HepG2 (cell line): ENCODE data around the gene RANBP3L. TPM values are rescaled to one million over a fixed set of nuclear protein-coding genes. Genes with fewer than 3 reads are reported as not detected.

Source experiments
- ATAC-seq: fragments of 200-7000 bp; cut with Tn5 transposase; 3 replicates; pipeline ENCODE4 v1.9.1; 2020; ENCODE audit warnings: mild to moderate bottlenecking, moderate library complexity
- BruUV-seq: library from RNA; stranded (reverse); fragments of 400-500 nt; replicated peaks from 2 replicates; lab custom pipeline; 2021; lab: Mats Ljungman, UMichigan
- CTCF ChIA-PET: fragments of 300-600 bp; formaldehyde crosslinking; extraction: SDS; loops from one replicate; lab custom pipeline; 2021; ENCODE audit warnings: low total read pairs, inconsistent platforms, low intra/inter-chr PET ratio; lab: Yijun Ruan, JAX
- POLR2A ChIA-PET: fragments of 350-600 bp; sonication (Branson Sonifier 250); formaldehyde crosslinking; loops from one replicate; lab custom pipeline; 2020; ENCODE audit warnings: antibody characterized with exemption, inconsistent platforms; lab: Yijun Ruan, JAX
- DNase-seq: peaks from one replicate; pipeline ENCODE4 v3.0.0-alpha.2; 2015; ENCODE audit warnings: low spot score
- FAIRE-seq: peaks from 3 replicates; lab custom pipeline; 2011; peaks lifted over from hg19 to GRCh38; lab: Jason Lieb, UNC
- H2AFZ ChIP-seq: one replicate; pipeline ENCODE4 v1.6.1; 2011; ENCODE audit warnings: low read length, inconsistent platforms
- H3K27ac ChIP-seq: fragments of 300-600 bp; 3 replicates; pipeline ENCODE4 v1.8.0; 2011; ENCODE audit warnings: mixed run types, mild to moderate bottlenecking, mixed read lengths, low read length, inconsistent platforms; ENCODE audit not compliant: insufficient read depth; ENCODE audit errors: extremely low read length
- H3K27me3 ChIP-seq, 2 experiments: fragments of 200-600 bp in 1 of 2; 2 replicates in 1 of 2; 3 replicates in 1 of 2; pipeline versions ENCODE4 v1.6.0 to v1.8.0; 2011; ENCODE audit warnings: low read length in 2 of 2, mild to moderate bottlenecking in 2 of 2, moderate library complexity in 2 of 2, inconsistent platforms in 1 of 2; ENCODE audit not compliant: insufficient read depth in 2 of 2, control insufficient read depth in 1 of 2
- H3K36me3 ChIP-seq, 2 experiments: fragments of 200-600 bp in 1 of 2; replicated peaks in 1 of 2; 2 replicates in 1 of 2; 3 replicates in 1 of 2; pipeline versions ENCODE4 v1.5.1 to v1.8.0; 2011; ENCODE audit warnings: low read length in 2 of 2, inconsistent platforms in 1 of 2; ENCODE audit not compliant: insufficient read depth in 2 of 2, control insufficient read depth in 1 of 2
- H3K4me1 ChIP-seq: 2 replicates; pipeline ENCODE4 v1.5.1; 2012; ENCODE audit warnings: low read length, inconsistent platforms; ENCODE audit not compliant: insufficient read depth
- H3K4me2 ChIP-seq: 2 replicates; pipeline ENCODE4 v1.6.0; 2011; ENCODE audit warnings: low read depth, low read length, inconsistent platforms
- H3K4me3 ChIP-seq, 3 experiments: fragments of 200-600 bp in 1 of 3; sonication (generic), shearing (Covaris generic) in 1 of 3; replicated peaks in 1 of 3; 2 replicates each; pipeline ENCODE4 v1.5.1; 2011 to 2016; ENCODE audit warnings: low read length in 3 of 3, inconsistent platforms in 2 of 3, low read depth in 2 of 3, mild to moderate bottlenecking in 2 of 3, control low read depth in 1 of 3, mixed read lengths in 1 of 3; ENCODE audit not compliant: insufficient read depth in 1 of 3
- H3K79me2 ChIP-seq: one replicate; pipeline ENCODE4 v1.6.1; 2011; ENCODE audit warnings: low read length, inconsistent platforms; ENCODE audit not compliant: insufficient read depth
- H3K9ac ChIP-seq: 2 replicates; pipeline ENCODE4 v1.6.0; 2011; ENCODE audit warnings: mild to moderate bottlenecking, low read depth, low read length, inconsistent platforms; ENCODE audit not compliant: insufficient read depth
- H3K9me3 ChIP-seq: 2 replicates; pipeline ENCODE4 v1.5.1; 2012; ENCODE audit warnings: mild to moderate bottlenecking, low read length
- H4K20me1 ChIP-seq: 2 replicates; pipeline ENCODE4 v1.6.0; 2011; ENCODE audit warnings: inconsistent platforms, mild to moderate bottlenecking, low read length, moderate library complexity; ENCODE audit not compliant: insufficient read depth
- CBX2 ChIP-seq, 2 experiments: fragments of 200-600 bp in 1 of 2; sonication (generic); formaldehyde crosslinking in 1 of 2; IDR thresholded peaks; 2 replicates each; pipeline versions ENCODE4 v1.7.0 to v1.8.1; 2018 to 2022; ENCODE audit warnings: low read depth in 2 of 2, low read length in 1 of 2, mild to moderate bottlenecking in 1 of 2, missing genetic modification reagents in 1 of 2
- CREBL2 ChIP-seq: sonication (generic); formaldehyde crosslinking; IDR thresholded peaks from 2 replicates; pipeline ENCODE4 v1.8.1; 2023; ENCODE audit warnings: missing genetic modification reagents, mild to moderate bottlenecking, borderline replicate concordance
- PAWR ChIP-seq: sonication (generic); formaldehyde crosslinking; IDR thresholded peaks from 2 replicates; pipeline ENCODE4 v1.4.0; 2020; ENCODE audit warnings: missing genetic modification reagents, mild to moderate bottlenecking, borderline replicate concordance
- ZNF780A ChIP-seq: sonication (generic); formaldehyde crosslinking; IDR thresholded peaks from 2 replicates; pipeline ENCODE4 v1.8.0; 2022; ENCODE audit warnings: mild to moderate bottlenecking, missing genetic modification reagents, moderate library complexity
- WGBS: methylation state at CpG from one replicate; pipeline ENCODE4 v1.1.6; 2017; ENCODE audit warnings: low lambda C conversion rate; 5-methylcytosine and 5-hydroxymethylcytosine counted together
- in situ Hi-C: cut with HindIII; loops from 2 replicates; pipeline ENCODE4 v1.10.0; 2017; ENCODE audit warnings: low pct_unique_long_range_greater_than_20kb; ENCODE audit not compliant: extremely low pct_ligation_motif_present
- intact Hi-C: fragments of 100-400 bp; cut with micrococcal nuclease; formaldehyde crosslinking; loops from one replicate; pipeline ENCODE4 v1.10.0; 2022; ENCODE audit not compliant: unreplicated experiment
- polyA plus RNA-seq, 8 experiments: library from polyadenylated mRNA; depleted of rRNA in 3 of 8; stranded (reverse) in 7 of 8; unstranded in 1 of 8; fragments of >200 nt; fragmentation: Illumina TruSeq in 4 of 8; extraction: Trizol in 4 of 8; gene quantifications; 2 replicates each; pipeline versions ENCODE4 v1.2.1 to v1.2.3, GENCODE V29; 2011 to 2016; ENCODE audit warnings: low read depth in 4 of 8, missing spikeins in 1 of 8, mixed read lengths in 1 of 8; ENCODE audit not compliant: insufficient read depth in 1 of 8
- total RNA-seq, 5 experiments: library from RNA; depleted of rRNA; stranded (reverse); fragments of >200 nt; fragmentation: Illumina TruSeq; extraction: Trizol; gene quantifications; 2 replicates each; pipeline ENCODE4 v1.2.3, GENCODE V29; 2016; ENCODE audit warnings: low read depth in 1 of 5
- TF ChIP-seq, protein P1 (sequence below): sonication (generic); formaldehyde crosslinking; IDR thresholded peaks from 2 replicates; pipeline ENCODE4 v1.4.0; 2020; ENCODE audit warnings: missing genetic modification reagents

The RANBP3L gene
- total and polyA plus RNA-seq, 2 of the 13 experiments (the other 11 are each of a cell fraction or from before 2014, with no cell fraction given) = 0.09 TPM; not detected in 1

DNA sequence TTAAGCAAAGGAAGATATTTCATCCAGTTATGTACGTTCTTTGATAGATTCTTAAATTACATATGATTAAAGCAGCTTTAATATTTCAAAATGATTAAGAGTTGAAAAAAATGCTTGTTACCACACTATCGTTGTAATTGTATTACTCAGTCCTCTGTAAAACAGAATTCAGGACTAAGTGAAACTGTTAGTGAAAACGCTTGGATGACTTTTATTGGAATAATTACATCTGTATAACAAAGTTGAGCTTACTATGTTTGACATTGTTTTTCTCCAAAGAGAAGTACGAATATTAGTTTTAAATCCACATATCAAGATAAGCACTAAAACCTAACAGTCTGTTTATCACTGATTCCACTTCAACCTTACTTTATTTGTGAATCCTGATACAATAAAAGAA lies 51.3 kb downstream of the RANBP3L start:
- H3K9me3 ChIP-seq = no peaks in the 10 kb centered on the region
- H3K27me3 ChIP-seq = no peaks in the 10 kb centered on the region
- ChIA-PET CTCF (no interaction called here), POLR2A (no interaction called here)
- in situ Hi-C loops (loop anchor here (25.0 kb wide), 2 partner anchors 262 to 437 kb away; no protein-coding TSS in a partner anchor), intact Hi-C loops (no loop called here)
- H4K20me1 ChIP-seq = no peaks in the 10 kb centered on the region
- no peak for FAIRE-seq
- no peak overlapping the region for H3K9ac ChIP-seq
- no peaks in the 10 kb centered on the region for H3K79me2 ChIP-seq
- no peak overlapping the region for H2AFZ ChIP-seq
- no peak for ATAC-seq
- TF ChIP-seq CBX2 (IDR thresholded peaks at IDR 0.05; ENCODE audit: low read depth, low read length) (no peak), CBX2 (CRISPR knock-in tag; IDR thresholded peaks at IDR 0.05; ENCODE audit: low read depth) (no peak), ZNF780A (CRISPR knock-in tag) (no peak), CREBL2 (CRISPR knock-in tag) (no peak), PAWR (CRISPR knock-in tag) (no peak)
- TF ChIP-seq, protein P1, sequence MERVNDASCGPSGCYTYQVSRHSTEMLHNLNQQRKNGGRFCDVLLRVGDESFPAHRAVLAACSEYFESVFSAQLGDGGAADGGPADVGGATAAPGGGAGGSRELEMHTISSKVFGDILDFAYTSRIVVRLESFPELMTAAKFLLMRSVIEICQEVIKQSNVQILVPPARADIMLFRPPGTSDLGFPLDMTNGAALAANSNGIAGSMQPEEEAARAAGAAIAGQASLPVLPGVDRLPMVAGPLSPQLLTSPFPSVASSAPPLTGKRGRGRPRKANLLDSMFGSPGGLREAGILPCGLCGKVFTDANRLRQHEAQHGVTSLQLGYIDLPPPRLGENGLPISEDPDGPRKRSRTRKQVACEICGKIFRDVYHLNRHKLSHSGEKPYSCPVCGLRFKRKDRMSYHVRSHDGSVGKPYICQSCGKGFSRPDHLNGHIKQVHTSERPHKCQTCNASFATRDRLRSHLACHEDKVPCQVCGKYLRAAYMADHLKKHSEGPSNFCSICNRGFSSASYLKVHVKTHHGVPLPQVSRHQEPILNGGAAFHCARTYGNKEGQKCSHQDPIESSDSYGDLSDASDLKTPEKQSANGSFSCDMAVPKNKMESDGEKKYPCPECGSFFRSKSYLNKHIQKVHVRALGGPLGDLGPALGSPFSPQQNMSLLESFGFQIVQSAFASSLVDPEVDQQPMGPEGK (CRISPR knock-in tag) = no peak
- no peak overlapping the region for H3K27ac ChIP-seq
- no TSS peak for BruUV-seq
- H3K4me3 ChIP-seq = no peak overlapping the region
- H3K4me2 ChIP-seq = no peak overlapping the region
- no peaks in the 10 kb centered on the region for H3K4me1 ChIP-seq
- H3K36me3 ChIP-seq = no peaks in the 10 kb centered on the region
- WGBS = 87% methylated on average over 4 of the region's 4 CpGs
- DNase-seq = no peak
